Gastrocnemius medialis (tissue), 4 donors: ENCODE results near the gene CLSTN2. TPM values are rescaled to one million over a fixed set of nuclear protein-coding genes. Genes with fewer than 3 reads are reported as not detected.

Source experiments
- ATAC-seq, 2 donors: fragments of 150-250 bp; one replicate each; pipeline ENCODE4 v1.9.1; 2016
- DNase-seq, 2 donors: peaks; one replicate each; pipeline ENCODE4 v3.0.0-alpha.2; 2019
- H3K27ac ChIP-seq, 4 donors: fragments of 200-600 bp; sonication (generic); 1 replicate in 1 of 4; 2 replicates in 3 of 4; pipeline ENCODE4 v1.5.1; 2016 to 2018; ENCODE audit warnings: mild to moderate bottlenecking in 2 of 4, moderate library complexity in 1 of 4
- H3K27me3 ChIP-seq, 3 donors: fragments of 200-600 bp; sonication (generic) in 2 of 3; 1 replicate in 1 of 3; 2 replicates in 2 of 3; pipeline versions ENCODE4 v1.5.1 to v1.6.0; 2016 to 2019; ENCODE audit warnings: mild to moderate bottlenecking in 1 of 3, moderate library complexity in 1 of 3
- H3K36me3 ChIP-seq, 2 donors: fragments of 200-600 bp; sonication (generic) in 1 of 2; one replicate each; pipeline ENCODE4 v1.5.1; 2017 to 2018
- H3K4me1 ChIP-seq, 2 donors: fragments of 200-600 bp; sonication (generic) in 1 of 2; one replicate each; pipeline ENCODE4 v1.5.1; 2016 to 2017; ENCODE audit warnings: mild to moderate bottlenecking in 2 of 2
- H3K4me3 ChIP-seq, 4 donors: fragments of 200-600 bp; sonication (generic) in 3 of 4; 1 replicate in 1 of 4; 2 replicates in 3 of 4; pipeline ENCODE4 v1.5.1; 2016 to 2019; ENCODE audit warnings: mild to moderate bottlenecking in 2 of 4
- H3K9me3 ChIP-seq, 3 donors: fragments of 200-600 bp; sonication (generic) in 2 of 3; 1 replicate in 1 of 3; 2 replicates in 2 of 3; pipeline ENCODE4 v1.5.1; 2016 to 2019
- POLR2A ChIP-seq, 2 donors: fragments of 450-650 bp; IDR thresholded peaks; one replicate each; pipeline ENCODE4 v1.6.1; 2017; ENCODE audit warnings: antibody characterized with exemption in 2 of 2, mild to moderate bottlenecking in 2 of 2, moderate library complexity in 2 of 2
- in situ Hi-C, 4 donors: fragments of 200-750 bp; cut with MboI; loops; one replicate each; pipeline versions ENCODE4 v1.15.0 to v1.8.0; 2017; ENCODE audit warnings: low sequenced_read_pairs in 4 of 4
- intact Hi-C: fragments of 100-400 bp; cut with DNase I; formaldehyde crosslinking; loops from one replicate; pipeline ENCODE4 v1.15.1; 2023; ENCODE audit warnings: low total_unique reads
- total RNA-seq, 4 donors: library from RNA; depleted of rRNA; stranded (reverse); fragments of >200 nt; gene quantifications; one replicate each; pipeline versions ENCODE4 v1.1.0 to v1.2.3, GENCODE V29; 2016
- TF ChIP-seq, protein P1 (sequence below), 5 experiments: fragments of 450-650 bp in 3 of 5; fragments of 200-600 bp in 2 of 5; sonication (generic) in 2 of 5; IDR thresholded peaks in 4 of 5; conservative IDR thresholded peaks in 1 of 5; 1 replicate in 4 of 5; 2 replicates in 1 of 5; pipeline ENCODE4 v1.5.1; 2016 to 2019; ENCODE audit warnings: antibody characterized with exemption in 5 of 5, mild to moderate bottlenecking in 3 of 5, moderate library complexity in 3 of 5

Gene CLSTN2
- total RNA-seq, 4 donors from 2014 or later, result 1.1 to 4.9 (median 4.0) TPM

DNA sequence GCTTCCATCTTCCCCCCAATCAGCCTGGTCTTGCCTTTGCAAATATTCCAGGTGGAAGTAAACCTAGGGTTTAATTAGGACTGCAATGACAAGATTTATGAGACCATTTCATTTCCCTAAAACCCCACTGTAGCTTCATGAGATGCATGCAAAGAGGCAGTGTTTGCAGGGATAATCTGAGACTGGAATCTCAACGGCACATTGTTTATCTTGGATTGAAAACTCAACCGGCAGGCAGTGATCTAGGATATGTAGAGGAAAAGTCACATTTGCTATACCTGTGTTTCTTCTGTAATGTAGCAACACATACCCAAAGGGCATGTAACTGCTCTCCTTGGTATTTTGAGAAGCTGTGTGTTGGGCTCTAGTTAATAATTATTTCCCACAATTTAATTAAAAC, 18.7 kb upstream of the CLSTN2 start:
- no peak for DNase-seq
- H3K4me3 ChIP-seq, result no peak overlapping the region
- H3K4me1 ChIP-seq, result no peaks in the 10 kb centered on the region
- no peak for ATAC-seq
- TF ChIP-seq, protein P1, sequence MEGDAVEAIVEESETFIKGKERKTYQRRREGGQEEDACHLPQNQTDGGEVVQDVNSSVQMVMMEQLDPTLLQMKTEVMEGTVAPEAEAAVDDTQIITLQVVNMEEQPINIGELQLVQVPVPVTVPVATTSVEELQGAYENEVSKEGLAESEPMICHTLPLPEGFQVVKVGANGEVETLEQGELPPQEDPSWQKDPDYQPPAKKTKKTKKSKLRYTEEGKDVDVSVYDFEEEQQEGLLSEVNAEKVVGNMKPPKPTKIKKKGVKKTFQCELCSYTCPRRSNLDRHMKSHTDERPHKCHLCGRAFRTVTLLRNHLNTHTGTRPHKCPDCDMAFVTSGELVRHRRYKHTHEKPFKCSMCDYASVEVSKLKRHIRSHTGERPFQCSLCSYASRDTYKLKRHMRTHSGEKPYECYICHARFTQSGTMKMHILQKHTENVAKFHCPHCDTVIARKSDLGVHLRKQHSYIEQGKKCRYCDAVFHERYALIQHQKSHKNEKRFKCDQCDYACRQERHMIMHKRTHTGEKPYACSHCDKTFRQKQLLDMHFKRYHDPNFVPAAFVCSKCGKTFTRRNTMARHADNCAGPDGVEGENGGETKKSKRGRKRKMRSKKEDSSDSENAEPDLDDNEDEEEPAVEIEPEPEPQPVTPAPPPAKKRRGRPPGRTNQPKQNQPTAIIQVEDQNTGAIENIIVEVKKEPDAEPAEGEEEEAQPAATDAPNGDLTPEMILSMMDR (IDR thresholded peaks at IDR 0.05 in 4 of 5, conservative IDR thresholded peaks at IDR 0.05 in 1 of 5), result no peak
- no peak for TF ChIP-seq POLR2A (IDR thresholded peaks at IDR 0.05)
- H3K27ac ChIP-seq, result no peak overlapping the region
- H3K9me3 ChIP-seq, result no peaks in the 10 kb centered on the region
- no peaks in the 10 kb centered on the region for H3K27me3 ChIP-seq
- in situ Hi-C loops, result no loop called here
- intact Hi-C loops, result no loop called here
- H3K36me3 ChIP-seq, result no peaks in the 10 kb centered on the region

DNA sequence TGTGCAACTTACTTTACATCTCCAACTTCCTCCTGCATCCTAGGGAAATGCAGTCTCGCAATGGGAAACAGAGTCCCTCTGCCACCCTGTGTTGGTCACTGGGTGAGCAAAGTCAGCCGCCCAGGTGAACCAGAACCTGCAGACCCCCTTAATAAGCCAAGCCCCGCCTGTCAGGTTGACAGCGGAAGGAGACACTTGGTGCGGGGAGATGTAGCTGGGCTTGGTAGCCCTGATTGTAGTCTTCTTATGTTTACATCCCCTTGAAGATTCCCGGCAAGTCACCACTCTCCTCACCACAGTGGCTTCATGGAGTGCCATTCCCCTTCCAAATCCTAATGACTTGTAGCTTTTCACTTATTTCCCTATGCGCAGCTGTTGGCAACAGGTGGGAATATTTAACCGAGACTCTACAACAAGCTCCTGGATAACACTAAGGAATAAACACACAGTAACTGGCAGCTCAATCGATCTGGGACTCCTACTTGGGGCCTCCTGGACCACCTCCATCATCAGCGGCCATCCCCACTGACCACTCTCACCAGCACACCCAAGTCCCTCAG, 17.7 kb upstream of the CLSTN2 start:
- DNase-seq (no peak), ATAC-seq (no peak)
- H3K27me3 ChIP-seq, result no peaks in the 10 kb centered on the region
- in situ Hi-C loops, result no loop called here
- H3K9me3 ChIP-seq, result no peaks in the 10 kb centered on the region
- H3K36me3 ChIP-seq, result no peaks in the 10 kb centered on the region
- H3K4me3 ChIP-seq, result no peak overlapping the region
- H3K4me1 ChIP-seq, result no peaks in the 10 kb centered on the region
- intact Hi-C loops, result no loop called here
- H3K27ac ChIP-seq, result no peak overlapping the region
- no peak for TF ChIP-seq POLR2A (IDR thresholded peaks at IDR 0.05)
- TF ChIP-seq, protein P1 (IDR thresholded peaks at IDR 0.05 in 4 of 5, conservative IDR thresholded peaks at IDR 0.05 in 1 of 5), result no peak

DNA sequence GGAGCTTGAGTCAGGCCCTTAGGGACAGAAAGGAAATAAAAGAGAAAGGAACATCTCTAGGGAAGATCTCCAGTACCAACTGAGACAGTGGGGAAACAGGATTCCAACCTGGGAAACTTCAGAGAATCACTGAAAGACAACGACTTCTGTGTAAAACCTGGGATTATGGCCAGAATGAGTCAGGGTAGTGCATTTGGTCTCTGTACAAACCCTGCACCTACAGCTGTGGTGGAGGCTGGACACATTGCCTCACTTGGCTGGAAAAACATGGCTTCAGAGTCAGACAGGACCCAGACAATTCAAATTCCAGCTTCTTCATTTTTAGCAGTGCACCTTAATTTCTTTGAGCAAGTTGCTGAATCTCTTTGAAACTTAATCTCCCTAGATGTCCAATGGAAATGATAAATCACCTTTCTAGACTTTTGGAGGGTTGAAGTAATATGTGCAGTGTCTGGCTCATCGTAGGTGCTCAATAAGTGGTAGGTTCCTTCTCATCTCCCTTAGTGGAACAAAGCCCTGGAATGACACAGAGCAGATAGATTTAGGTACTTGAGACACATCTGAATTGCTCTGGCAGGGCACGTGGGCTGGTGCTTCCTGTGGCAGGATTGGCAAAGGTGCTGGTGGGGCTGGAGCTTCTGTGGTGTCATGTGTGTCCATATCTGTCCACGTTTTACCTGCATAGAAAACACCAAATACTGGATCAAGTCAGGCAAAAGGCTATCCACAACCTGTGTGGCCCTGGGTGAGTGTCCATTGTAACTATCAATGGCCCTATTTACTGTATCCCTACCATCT, 6.1 kb upstream of the CLSTN2 start:
- Histone ChIP-seq H3K9me3 (no peaks in the 10 kb centered on the region), H3K27ac (no peak overlapping the region), H3K4me1 (no peaks in the 10 kb centered on the region), H3K4me3 (no peak overlapping the region), H3K27me3 (no peaks in the 10 kb centered on the region), H3K36me3 (no peaks in the 10 kb centered on the region)
- TF ChIP-seq POLR2A (IDR thresholded peaks at IDR 0.05), result no peak
- TF ChIP-seq, protein P1 (IDR thresholded peaks at IDR 0.05 in 4 of 5, conservative IDR thresholded peaks at IDR 0.05 in 1 of 5), result no peak
- DNase-seq (no peak), ATAC-seq (no peak)
- in situ Hi-C loops, result loop anchor here in 3 of 4 donors (25.0 kb wide), 1 partner anchor 933 kb away; no protein-coding TSS in a partner anchor
- intact Hi-C loops, result no loop called here

DNA sequence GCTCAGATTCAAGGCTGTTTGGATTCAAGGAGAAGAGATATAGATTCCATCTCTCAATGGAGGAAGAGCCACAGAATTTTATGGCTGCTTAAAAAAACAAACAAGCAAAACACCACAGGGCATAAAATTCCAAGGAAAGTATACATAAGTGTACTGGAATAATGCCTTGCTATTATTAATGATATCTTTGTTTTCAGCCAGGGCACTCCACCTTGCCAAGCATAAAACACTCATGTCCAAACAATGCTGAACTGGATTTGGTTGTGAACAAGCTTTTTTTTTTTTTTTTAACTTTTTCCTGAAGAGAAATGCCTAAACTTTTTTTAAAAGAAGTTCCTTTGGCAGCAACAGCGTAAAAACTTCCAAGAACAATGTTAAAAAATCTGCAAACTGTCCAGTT, 4.8 kb upstream of the CLSTN2 start:
- Histone ChIP-seq H3K9me3 (no peaks in the 10 kb centered on the region), H3K27ac (no peak overlapping the region), H3K36me3 (no peaks in the 10 kb centered on the region), H3K4me1 (no peaks in the 10 kb centered on the region), H3K27me3 (no peaks in the 10 kb centered on the region), H3K4me3 (no peak overlapping the region)
- ATAC-seq (no peak), DNase-seq (no peak)
- TF ChIP-seq POLR2A (IDR thresholded peaks at IDR 0.05), result no peak
- TF ChIP-seq, protein P1 (IDR thresholded peaks at IDR 0.05 in 4 of 5, conservative IDR thresholded peaks at IDR 0.05 in 1 of 5), result no peak
- intact Hi-C loops, result loop anchor here (10.0 kb wide), 1 partner anchor 145 kb away; no protein-coding TSS in a partner anchor
- in situ Hi-C loops, result loop anchor here (10.0 to 25.0 kb wide), 4 partner anchors 505 to 935 kb away; no protein-coding TSS in a partner anchor
